HTERT RPE-1 (cell line): ENCODE measurements around the gene USP51.
"Not testable (repeated sequence)": the region's sequence is repeated elsewhere in the genome, so short reads cannot be mapped to it uniquely, and the experiment has no call there.

ENCODE experiments used
- in situ Hi-C: fragments of 300-500 bp; cut with MboI; formaldehyde crosslinking; loops from 4 replicates; pipeline ENCODE4 v1.14.3; 2020; ENCODE audit warnings: low sequenced_read_pairs

USP51 gene

GRCh38 chrX:55465791-55466190 is 23.9 kb downstream of the USP51 start:
- in situ Hi-C loops, result not testable (repeated sequence)

GRCh38 chrX:55465108-55465507 is 24.5 kb downstream of the USP51 start:
- in situ Hi-C loops, result not testable (repeated sequence)

GRCh38 chrX:55464050-55464449 is 25.6 kb downstream of the USP51 start:
- in situ Hi-C loops, result not testable (repeated sequence)

- in situ Hi-C loops, result not testable (repeated sequence)
Observed at GRCh38 chrX:55459926-55460325, 29.7 kb downstream of the USP51 start.

GRCh38 chrX:55459426-55459825 is 30.2 kb downstream of the USP51 start:
- in situ Hi-C loops, result not testable (repeated sequence)

GRCh38 chrX:55455708-55456107 is 33.9 kb downstream of the USP51 start:
- in situ Hi-C loops, result not testable (repeated sequence)

- in situ Hi-C loops, result no loop called here
Observed at GRCh38 chrX:55452833-55453124, 36.9 kb downstream of the USP51 start.

- in situ Hi-C loops, result no loop called here
Observed at GRCh38 chrX:55451990-55452832, 37.4 kb downstream of the USP51 start, which contains the start of gene MAGEH1. TSS of gene MAGEH1 (plus strand) at chrX:55452127. CDS start at chrX:55452375, 248 bp downstream.

- in situ Hi-C loops, result no loop called here
Observed at GRCh38 chrX:55451626-55451989, 38.0 kb downstream of the USP51 start.

GRCh38 chrX:55451141-55451540 is 38.5 kb downstream of the USP51 start:
- in situ Hi-C loops, result no loop called here

- in situ Hi-C loops, result no loop called here
Observed at GRCh38 chrX:55450259-55450658, 39.4 kb downstream of the USP51 start.

- in situ Hi-C loops, result not testable (repeated sequence)
Observed at GRCh38 chrX:55443468-55443867, 46.2 kb downstream of the USP51 start.
